Stimulated activated CD8-positive, alpha-beta memory T cell treated with anti-CD3 and anti-CD28 coated beads, Interleukin-15, amount 100 ng/mL, for 48 hours (primary cell): ENCODE results near the gene CCDC177.

ENCODE experiments used
- DNase-seq, 2 donors: peaks; one replicate each; pipeline ENCODE4 v3.0.0-alpha.2; 2020; ENCODE audit warnings: low read depth in 2 of 2

Gene CCDC177

GRCh38 chr14:69529563-69529962 lies 45.1 kb downstream of the CCDC177 start:
- DNase-seq, result no peak

GRCh38 chr14:69528930-69529329 lies 45.7 kb downstream of the CCDC177 start:
- DNase-seq, result no peak

GRCh38 chr14:69528143-69528542 lies 46.5 kb downstream of the CCDC177 start:
- DNase-seq, result no peak

- DNase-seq, result no peak
Observed at GRCh38 chr14:69527635-69528034, 47.0 kb downstream of the CCDC177 start.

GRCh38 chr14:69525896-69526295 lies 48.8 kb downstream of the CCDC177 start:
- DNase-seq, result no peak

GRCh38 chr14:69522026-69522425 lies 52.6 kb downstream of the CCDC177 start:
- no peak for DNase-seq
